Pulmonary artery endothelial cell (primary cell): Measurements from ENCODE around the gene OIT3. TPM values are rescaled to one million over a fixed set of nuclear protein-coding genes. Genes with fewer than 3 reads are reported as not detected.
"Not testable (repeated sequence)": the region's sequence is repeated elsewhere in the genome, so short reads cannot be mapped to it uniquely, and the experiment has no call there.

Experiments
- DNase-seq: peaks from one replicate; pipeline ENCODE4 v3.0.0-alpha.2; 2011; ENCODE audit warnings: low read depth, low spot score
- total RNA-seq: library from RNA; depleted of rRNA; stranded (reverse); fragments of >200 nt; gene quantifications from 2 replicates; pipeline ENCODE4 v1.2.3, GENCODE V29; 2014

OIT3 gene
- total RNA-seq, 1 donor from 2014 or later, result 0.07 TPM

GRCh38 chr10:72899545-72899944 lies 6.0 kb downstream of the OIT3 start:
- no peak for DNase-seq

- not testable (repeated sequence) for DNase-seq
Measured at GRCh38 chr10:72903941-72904446, 10.5 kb downstream of the OIT3 start.

- DNase-seq, result no peak
Measured at GRCh38 chr10:72904806-72905205, 11.3 kb downstream of the OIT3 start.

- no peak for DNase-seq
Measured at GRCh38 chr10:72906446-72906845, 12.9 kb downstream of the OIT3 start.

GRCh38 chr10:72910705-72911104 lies 17.2 kb downstream of the OIT3 start:
- no peak for DNase-seq

GRCh38 chr10:72911758-72912157 lies 18.2 kb downstream of the OIT3 start:
- no peak for DNase-seq

GRCh38 chr10:72912736-72913135 lies 19.2 kb downstream of the OIT3 start:
- DNase-seq, result no peak

- DNase-seq, result no peak
Measured at GRCh38 chr10:72913287-72913686, 19.7 kb downstream of the OIT3 start.

GRCh38 chr10:72917201-72917600 lies 23.7 kb downstream of the OIT3 start:
- not testable (repeated sequence) for DNase-seq

GRCh38 chr10:72917803-72918332 lies 24.3 kb downstream of the OIT3 start:
- not testable (repeated sequence) for DNase-seq

- DNase-seq, result no peak
Measured at GRCh38 chr10:72918352-72918751, 24.8 kb downstream of the OIT3 start.

GRCh38 chr10:72921147-72921683 lies 27.7 kb downstream of the OIT3 start:
- DNase-seq, result not testable (repeated sequence)

GRCh38 chr10:72924351-72924750 lies 30.8 kb downstream of the OIT3 start:
- DNase-seq, result no peak

GRCh38 chr10:72925951-72926465 lies 32.5 kb downstream of the OIT3 start:
- DNase-seq, result no peak

GRCh38 chr10:72927485-72927884 lies 33.9 kb downstream of the OIT3 start:
- no peak for DNase-seq

GRCh38 chr10:72928798-72929197 lies 35.3 kb downstream of the OIT3 start:
- no peak for DNase-seq

GRCh38 chr10:72930276-72930675 lies 36.7 kb downstream of the OIT3 start:
- DNase-seq, result no peak

GRCh38 chr10:72932259-72933015 lies 38.9 kb downstream of the OIT3 start:
- DNase-seq, result no peak

GRCh38 chr10:72935361-72935760 lies 41.8 kb downstream of the OIT3 start:
- DNase-seq, result no peak

GRCh38 chr10:72943498-72944234 lies 50.1 kb downstream of the OIT3 start:
- DNase-seq, result no peak

GRCh38 chr10:72946963-72947362 lies 53.4 kb downstream of the OIT3 start:
- DNase-seq, result no peak

GRCh38 chr10:72948762-72949161 lies 55.2 kb downstream of the OIT3 start:
- DNase-seq, result no peak
